ENCODE measurements around the gene MARCHF5. TPM values are rescaled to one million over a fixed set of nuclear protein-coding genes. Genes with fewer than 3 reads are reported as not detected.

The MARCHF5 gene
- total and polyA plus RNA-seq, 2 donors (not counting 3 experiments of a cell fraction or from before 2014, with no cell fraction given) = 23.4 to 48.0 TPM

- TF ChIP-seq GATA2 (IDR thresholded peaks at IDR 0.05; ENCODE audit: insufficient read depth, insufficient read length, low read depth, low read length) (no peak), JUN (IDR thresholded peaks at IDR 0.05; ENCODE audit: borderline replicate concordance, insufficient read depth, insufficient read length, low read depth) (no peak), CTCF (IDR thresholded peaks at IDR 0.05; ENCODE audit: extremely low read depth in 1 of 2, insufficient read depth in 1 of 2, low read depth in 1 of 2, low read length in 2 of 2) (no peak), MAX (IDR thresholded peaks at IDR 0.05; ENCODE audit: insufficient read depth, insufficient read length) (no peak), POLR2AphosphoS5 (IDR thresholded peaks at IDR 0.05; ENCODE audit: insufficient read depth, low read depth, low read length) (no peak), POLR2A (IDR thresholded peaks at IDR 0.05; ENCODE audit: low read depth, low read length) (no peak), MYC (IDR thresholded peaks at IDR 0.05; ENCODE audit: low read depth, low read length) (no peak), EZH2 (IDR thresholded peaks at IDR 0.05; ENCODE audit: borderline replicate concordance, low read depth, low read length, severe bottlenecking) (no peak), FOS (IDR thresholded peaks at IDR 0.05; ENCODE audit: borderline replicate concordance, insufficient read depth, low read length) (no peak)
- no TSS peak for BruUV-seq (replicated peaks)
- POLR2A ChIA-PET = interaction anchor here (0.6 kb wide), 1 partner anchor 62 kb away, joined by 3 read pairs; no protein-coding TSS in a partner anchor
These were observed 87.0 kb downstream of the MARCHF5 start for GRCh38 chr10:92377962-92378361.

More at GRCh38 chr10:92377962-92378361, 87.0 kb downstream of the MARCHF5 start:
- Histone ChIP-seq H4K20me1 (replicated peaks; ENCODE audit: control insufficient read depth, extremely low read depth, insufficient read depth, low read length) (no peaks in the 10 kb centered on the region), H3K27ac (ENCODE audit: insufficient read depth, low read depth, low read length) (no peak overlapping the region), H3K4me3 (replicated peaks in 1 of 3; ENCODE audit: insufficient read depth in 1 of 3, low read depth in 1 of 3, low read length in 3 of 3) (no peak overlapping the region), H3K27me3 (ENCODE audit: control insufficient read depth in 2 of 2, insufficient read depth in 2 of 2, low read length in 2 of 2) (peaks cover 3 to 9% of the 10 kb centered on the region in 2 experiments), H3K4me1 (ENCODE audit: control insufficient read depth, extremely low read depth, insufficient read depth, low read length) (no peaks in the 10 kb centered on the region), H3K9ac (replicated peaks; ENCODE audit: extremely low read depth, insufficient read depth, low read length) (no peak overlapping the region), H3K4me2 (ENCODE audit: insufficient read depth, low read length) (no peak overlapping the region), H3K9me1 (replicated peaks; ENCODE audit: control insufficient read depth, extremely low read depth, insufficient read depth, low read length) (no peaks in the 10 kb centered on the region), H3K9me3 (replicated peaks; ENCODE audit: control insufficient read depth, insufficient read depth, low read length) (no peaks in the 10 kb centered on the region), H3K36me3 (ENCODE audit: control insufficient read depth in 2 of 2, extremely low read depth in 1 of 2, insufficient read depth in 2 of 2, low read length in 2 of 2) (no peaks in the 10 kb centered on the region), H3K79me2 (ENCODE audit: control insufficient read depth, insufficient read depth, low read length) (no peaks in the 10 kb centered on the region), H2AFZ (ENCODE audit: low read depth, low read length) (no peak overlapping the region)
- intact Hi-C loops (cut with micrococcal nuclease) = no loop called here
- dilution Hi-C loops (cut with MboI; ENCODE audit: extremely low pct_ligation_motif_present, low sequenced_read_pairs) = no loop called here
- CTCF ChIA-PET = no interaction called here
- no peak for FAIRE-seq
- no peak for DNase-seq (ENCODE audit: low read depth, low spot score)

All from endothelial cell of umbilical vein (primary cell).